Medulla oblongata (tissue), 1 donor: ENCODE results near the gene IFITM1.
"Not testable (repeated sequence)": the region's sequence is repeated elsewhere in the genome, so short reads cannot be mapped to it uniquely, and the experiment has no call there.

ENCODE experiments used
- DNase-seq: peaks from one replicate; pipeline ENCODE4 v3.0.0-alpha.2; 2015; ENCODE audit errors: extremely low spot score

IFITM1 gene

GRCh38 chr11:344836-345578 lies 31.2 kb downstream of the IFITM1 start:
- DNase-seq = no peak

GRCh38 chr11:346529-346928 lies 32.7 kb downstream of the IFITM1 start:
- DNase-seq = no peak

DNA sequence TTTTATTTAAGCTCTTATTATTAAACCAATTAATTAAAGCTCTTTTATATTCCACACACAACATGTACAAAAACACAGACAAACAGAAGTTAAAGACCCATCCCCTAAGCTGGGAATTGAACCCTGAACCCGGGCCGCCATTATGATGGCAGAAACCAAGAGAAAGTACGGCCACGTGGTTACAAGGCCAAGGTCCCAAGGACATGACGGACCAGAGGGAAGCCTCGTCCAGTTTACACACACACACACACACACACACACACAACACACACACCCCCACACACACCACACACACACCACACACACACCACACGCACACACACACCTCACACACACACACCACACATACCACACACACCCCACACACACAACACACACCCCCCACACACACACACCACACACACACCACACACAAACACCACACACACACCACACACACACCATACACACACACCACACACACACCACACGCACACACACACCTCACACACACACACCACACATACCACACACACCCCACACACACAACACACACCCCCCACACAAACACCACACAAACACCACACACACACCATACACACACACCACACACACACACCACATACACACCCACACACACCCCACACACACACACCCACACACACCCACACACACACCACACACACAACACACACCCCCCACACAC lies 35.6 kb downstream of the IFITM1 start:
- DNase-seq = not testable (repeated sequence)

GRCh38 chr11:350033-350722 lies 36.3 kb downstream of the IFITM1 start:
- not testable (repeated sequence) for DNase-seq

DNA sequence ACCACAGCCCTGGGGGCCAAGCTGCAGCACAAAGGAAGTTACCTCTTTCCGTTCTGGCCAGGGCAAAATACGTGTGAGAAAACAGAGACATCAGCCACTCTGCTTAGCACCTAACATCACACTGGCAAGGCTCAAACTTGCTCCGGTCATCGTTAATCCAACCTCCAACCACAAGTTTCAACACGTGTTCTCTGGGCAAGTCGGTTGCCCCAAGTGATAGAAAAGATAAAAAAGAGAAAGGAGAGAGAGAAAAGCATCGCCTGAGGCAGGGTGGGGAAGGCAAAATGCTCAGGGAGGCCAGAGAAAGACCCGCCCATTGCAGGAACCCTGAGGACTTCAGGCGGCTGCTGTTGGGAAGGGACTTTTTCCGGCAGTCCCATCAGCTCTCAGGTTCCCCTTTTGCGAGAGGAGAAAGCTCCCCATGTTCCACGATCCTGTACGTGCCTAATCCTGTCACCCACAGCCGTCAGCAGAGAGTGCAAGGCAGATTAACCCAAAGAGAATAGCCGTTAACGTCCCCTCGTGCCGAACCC lies 36.9 kb downstream of the IFITM1 start:
- no peak for DNase-seq

DNA sequence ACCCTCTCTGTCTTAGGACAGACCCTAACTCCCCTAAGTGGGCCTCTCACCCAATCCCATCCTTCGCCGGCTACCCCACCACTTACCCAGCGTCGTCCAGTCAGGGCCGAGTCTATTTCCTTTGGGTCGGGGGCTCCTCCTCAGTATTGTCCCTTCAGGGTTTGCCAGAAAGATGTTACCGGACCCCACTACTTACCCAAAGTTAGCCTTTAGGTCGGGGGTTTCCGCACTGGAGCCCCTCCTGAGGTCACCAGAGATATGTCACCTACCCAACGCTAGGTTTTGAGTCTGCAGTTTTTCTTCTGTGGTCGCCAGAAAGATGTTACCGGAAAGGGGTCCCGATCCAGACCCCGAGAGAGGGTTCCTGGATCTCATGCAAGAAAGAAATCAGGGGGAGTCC lies 37.6 kb downstream of the IFITM1 start:
- DNase-seq = no peak

DNA sequence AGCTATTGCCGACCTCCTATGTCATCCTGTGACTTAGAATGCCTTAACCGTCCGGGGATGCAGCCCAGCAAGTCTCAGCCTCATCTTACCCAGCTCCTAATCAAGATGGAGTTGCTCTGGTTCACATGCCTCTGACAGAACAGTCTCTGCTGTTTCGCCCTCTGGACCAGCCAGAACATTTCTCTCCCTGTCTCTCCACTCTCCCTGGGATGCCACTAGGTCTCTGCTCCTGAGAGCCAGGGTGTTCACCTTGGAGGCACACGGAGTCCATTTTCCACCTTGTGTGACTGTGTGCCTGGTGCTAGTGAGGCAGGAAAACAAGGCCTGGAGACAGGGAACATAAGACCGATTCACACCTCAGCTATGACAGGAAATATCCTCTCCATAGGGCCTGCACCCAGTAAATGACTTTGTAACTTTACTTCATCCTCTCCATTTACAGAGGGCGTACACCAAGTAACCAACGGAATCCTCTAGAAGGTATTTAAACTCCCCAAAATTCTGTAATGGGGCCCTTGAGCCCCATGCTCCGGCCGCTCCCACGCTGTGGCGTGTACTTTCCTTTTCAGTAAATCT lies 38.7 kb downstream of the IFITM1 start:
- no peak for DNase-seq

GRCh38 chr11:353179-353873 lies 39.5 kb downstream of the IFITM1 start:
- peak; percentile 89 for DNase-seq

- DNase-seq = peak; percentile 71
Measured at GRCh38 chr11:355581-356458, 42.0 kb downstream of the IFITM1 start.

- no peak for DNase-seq
Measured at GRCh38 chr11:356610-357009, 42.8 kb downstream of the IFITM1 start.

DNA sequence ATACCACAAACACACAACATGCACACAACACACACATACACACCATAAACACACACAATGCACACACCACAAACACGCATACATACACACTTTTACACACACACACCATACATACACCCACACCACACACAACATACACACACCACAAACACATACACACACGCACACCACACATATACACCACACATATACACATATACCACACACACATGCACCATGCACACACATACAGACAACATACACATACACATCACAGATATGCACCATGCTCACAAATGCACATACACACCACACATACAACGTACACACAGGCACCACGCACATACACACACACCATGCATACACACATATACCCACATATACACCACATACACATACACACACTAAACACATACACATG lies 43.7 kb downstream of the IFITM1 start:
- no peak for DNase-seq

GRCh38 chr11:358129-358800 lies 44.4 kb downstream of the IFITM1 start:
- no peak for DNase-seq

DNA sequence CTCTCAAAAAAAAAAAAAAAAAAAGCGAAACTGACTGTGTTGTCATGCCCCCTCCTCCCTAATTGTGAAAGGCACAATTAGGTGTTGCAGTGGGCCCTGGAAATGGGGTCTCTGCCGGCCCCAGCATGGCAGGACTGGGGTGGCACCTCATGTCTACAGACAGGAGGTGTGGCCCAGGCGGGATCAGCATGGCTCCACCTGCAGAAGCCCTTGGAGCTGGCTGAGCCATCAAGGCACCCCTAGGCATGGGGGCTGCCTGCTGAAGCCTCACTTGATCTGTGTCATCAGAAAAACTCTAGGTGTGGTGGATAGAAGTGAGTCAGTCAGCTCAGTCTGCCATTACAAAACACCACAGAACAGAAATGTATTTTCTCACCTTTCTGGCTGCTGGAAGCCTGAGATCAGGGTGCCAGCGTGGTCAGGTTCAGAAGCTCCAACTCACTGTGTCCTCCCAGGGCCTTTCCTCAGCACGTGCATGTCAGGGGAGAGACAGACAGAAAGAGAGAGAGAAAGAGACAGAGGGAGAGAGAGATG lies 45.4 kb downstream of the IFITM1 start:
- no peak for DNase-seq

- no peak for DNase-seq
Measured at GRCh38 chr11:360326-361280, 46.8 kb downstream of the IFITM1 start.

- no peak for DNase-seq
Measured at GRCh38 chr11:362642-363442, 49.0 kb downstream of the IFITM1 start.

- not testable (repeated sequence) for DNase-seq
Measured at GRCh38 chr11:363443-363805, 49.6 kb downstream of the IFITM1 start.

- DNase-seq = no peak
Measured at GRCh38 chr11:363948-364761, 50.3 kb downstream of the IFITM1 start.
